ENCODE data around the gene MOK. TPM values are rescaled to one million over a fixed set of nuclear protein-coding genes. Genes with fewer than 3 reads are reported as not detected.

Gene MOK
- total RNA-seq, 1 experiment from 2014 or later = 2.8 TPM

DNA sequence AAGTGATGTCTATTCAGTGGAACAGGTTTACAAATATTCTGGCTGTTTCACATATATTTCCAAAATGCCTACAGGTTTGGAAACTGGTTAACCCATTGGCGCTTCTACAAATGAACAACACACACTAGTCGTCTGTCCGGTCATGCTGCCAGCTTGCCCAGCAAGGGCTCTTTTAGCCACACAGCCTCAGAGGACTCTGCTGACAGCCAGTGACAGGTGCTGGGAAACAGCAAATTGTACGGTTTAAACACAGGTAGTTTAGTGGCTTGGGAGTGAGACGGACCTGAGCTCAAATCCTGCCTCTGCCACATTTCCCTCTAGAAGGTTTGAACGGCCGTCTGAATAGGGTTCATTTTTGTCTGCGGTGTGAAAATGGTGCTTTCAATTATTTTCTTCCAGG is 53.8 kb downstream of the MOK start:
- H3K27me3 ChIP-seq (ENCODE audit: insufficient read depth, low read length) = peaks cover 3% of the 10 kb centered on the region; the same call in 1 of the 2 replicates
- H3K79me2 ChIP-seq (ENCODE audit: insufficient read depth, low read length) = no peaks in the 10 kb centered on the region
- peaks cover 4% of the 10 kb centered on the region; the same call in 1 of the 2 replicates for H3K4me1 ChIP-seq (ENCODE audit: insufficient read depth, low read length)
- H4K91ac ChIP-seq (ENCODE audit: insufficient read length, low read depth, low read length) = no peak overlapping the region
- Mint-ChIP-seq H3K4me1 (peaks cover 5 to 7% of the 10 kb centered on the region in 2 experiments), H3K36me3 (ENCODE audit: insufficient read depth in 1 of 3, low read depth in 3 of 3) (no peaks in the 10 kb centered on the region), H3K27ac (no peak overlapping the region), H3K27me3 (ENCODE audit: low read depth) (peaks cover 10% of the 10 kb centered on the region), H3K9me3 (no peaks in the 10 kb centered on the region), H3K4me3 (no peak overlapping the region)
- H3K4ac ChIP-seq (ENCODE audit: low read depth, low read length) = no peak overlapping the region
- no peaks in the 10 kb centered on the region for H3K23me2 ChIP-seq (ENCODE audit: insufficient read length, low read depth, low read length, poor library complexity, severe bottlenecking)
- no peaks in the 10 kb centered on the region for H3K79me1 ChIP-seq (ENCODE audit: insufficient read depth, low read depth, low read length, poor library complexity, severe bottlenecking)
- WGBS (ENCODE audit: extremely low coverage, insufficient read length, low lambda C conversion rate) = no CpG with 5 or more reads among the region's 8 CpGs
- H4K20me1 ChIP-seq (ENCODE audit: control insufficient read depth, insufficient read depth, insufficient read length) = no peaks in the 10 kb centered on the region
- no peak overlapping the region for H3K27ac ChIP-seq (ENCODE audit: insufficient read length, low read depth, low read length)
- H3K14ac ChIP-seq (ENCODE audit: insufficient read depth, low read length) = no peak overlapping the region
- H2BK5ac ChIP-seq (ENCODE audit: insufficient read length, low read length) = no peak overlapping the region
- H3K9me3 ChIP-seq (ENCODE audit: control insufficient read depth, low read depth, low read length) = no peaks in the 10 kb centered on the region
- H3T11ph ChIP-seq (ENCODE audit: low read length) = no peak overlapping the region
- H4K8ac ChIP-seq (replicated peaks; ENCODE audit: insufficient read length, low read depth, low read length) = no peak overlapping the region
- no peak overlapping the region for H3K4me2 ChIP-seq (ENCODE audit: insufficient read depth, insufficient read length, low read length)
- H3K9ac ChIP-seq (ENCODE audit: extremely low read depth, insufficient read length, low read length) = no peak overlapping the region
- no peak overlapping the region for H3K18ac ChIP-seq (ENCODE audit: insufficient read length, low read depth, low read length)
- no peak overlapping the region for H2AK5ac ChIP-seq (ENCODE audit: insufficient read length, low read length)
- no peak for DNase-seq
- no peak overlapping the region for H4K5ac ChIP-seq (ENCODE audit: insufficient read length, low read depth, low read length)
- no peak overlapping the region for H3K23ac ChIP-seq (ENCODE audit: insufficient read length, low read depth, low read length)
- no peak overlapping the region for H2BK120ac ChIP-seq (ENCODE audit: low read depth, low read length, poor library complexity, severe bottlenecking)
- H3K56ac ChIP-seq (ENCODE audit: insufficient read length, low read depth, low read length) = no peak overlapping the region
- no peak for TF ChIP-seq CTCF (conservative IDR thresholded peaks at IDR 0.05)
- no peak overlapping the region for H2BK20ac ChIP-seq (ENCODE audit: low read depth, low read length, poor library complexity, severe bottlenecking)
- H2BK12ac ChIP-seq (ENCODE audit: insufficient read length, low read depth, low read length) = no peak overlapping the region
- H2BK15ac ChIP-seq (ENCODE audit: low read depth, low read length) = no peak overlapping the region
- H2AFZ ChIP-seq (ENCODE audit: low read length) = no peak overlapping the region

All from H9 (cell line).